Measurements from ENCODE around the gene OPRPN. TPM values are rescaled to one million over a fixed set of nuclear protein-coding genes. Genes with fewer than 3 reads are reported as not detected.

OPRPN gene
- total RNA-seq, 1 donor, result not detected

DNA sequence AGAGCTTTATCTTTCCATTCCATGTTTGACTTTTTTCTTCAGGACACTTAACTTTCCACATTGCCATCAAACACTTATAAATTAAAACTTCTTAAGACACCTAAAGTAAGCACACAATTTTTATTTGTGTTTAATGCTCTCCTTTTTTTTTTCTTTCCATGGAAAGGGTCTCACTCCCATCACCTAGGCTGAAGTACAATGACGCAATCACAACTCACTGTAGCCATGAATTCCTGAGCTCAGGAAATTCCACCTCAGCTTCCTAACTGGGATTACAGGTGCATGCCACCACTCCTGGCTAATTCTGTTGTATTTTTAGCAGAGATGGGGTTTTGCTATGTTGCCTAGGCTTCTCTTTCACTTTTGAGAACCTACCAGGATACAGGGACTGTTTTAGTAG lies 29.9 kb upstream of the OPRPN start:
- H3K4me3 ChIP-seq (ENCODE audit: low read depth, low read length), result no peak overlapping the region
- TF ChIP-seq, protein P1, sequence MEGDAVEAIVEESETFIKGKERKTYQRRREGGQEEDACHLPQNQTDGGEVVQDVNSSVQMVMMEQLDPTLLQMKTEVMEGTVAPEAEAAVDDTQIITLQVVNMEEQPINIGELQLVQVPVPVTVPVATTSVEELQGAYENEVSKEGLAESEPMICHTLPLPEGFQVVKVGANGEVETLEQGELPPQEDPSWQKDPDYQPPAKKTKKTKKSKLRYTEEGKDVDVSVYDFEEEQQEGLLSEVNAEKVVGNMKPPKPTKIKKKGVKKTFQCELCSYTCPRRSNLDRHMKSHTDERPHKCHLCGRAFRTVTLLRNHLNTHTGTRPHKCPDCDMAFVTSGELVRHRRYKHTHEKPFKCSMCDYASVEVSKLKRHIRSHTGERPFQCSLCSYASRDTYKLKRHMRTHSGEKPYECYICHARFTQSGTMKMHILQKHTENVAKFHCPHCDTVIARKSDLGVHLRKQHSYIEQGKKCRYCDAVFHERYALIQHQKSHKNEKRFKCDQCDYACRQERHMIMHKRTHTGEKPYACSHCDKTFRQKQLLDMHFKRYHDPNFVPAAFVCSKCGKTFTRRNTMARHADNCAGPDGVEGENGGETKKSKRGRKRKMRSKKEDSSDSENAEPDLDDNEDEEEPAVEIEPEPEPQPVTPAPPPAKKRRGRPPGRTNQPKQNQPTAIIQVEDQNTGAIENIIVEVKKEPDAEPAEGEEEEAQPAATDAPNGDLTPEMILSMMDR (IDR thresholded peaks at IDR 0.05; ENCODE audit: insufficient read depth, low read length), result no peak
- DNase-seq (ENCODE audit: low read depth), result no peak

DNA sequence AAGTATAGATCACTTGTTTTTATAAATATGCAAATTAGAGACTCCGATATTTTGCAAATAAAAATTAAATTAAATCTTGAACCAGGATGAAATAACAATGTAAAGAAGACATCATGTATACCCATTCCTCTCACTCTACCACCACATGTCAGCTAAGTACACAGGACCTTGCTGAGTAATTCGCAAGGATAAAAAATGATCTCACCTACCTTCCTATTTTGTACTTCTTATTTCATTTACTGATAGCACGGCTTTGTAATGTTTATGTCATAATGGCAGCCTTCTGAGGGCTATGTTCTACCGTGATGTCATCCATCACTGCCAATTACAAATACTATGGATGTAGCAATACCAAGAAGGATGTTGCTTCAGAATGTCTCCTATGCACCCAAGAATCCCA lies 25.8 kb upstream of the OPRPN start:
- H3K4me3 ChIP-seq (ENCODE audit: low read depth, low read length), result no peak overlapping the region
- DNase-seq (ENCODE audit: low read depth), result no peak
- TF ChIP-seq, protein P1 (IDR thresholded peaks at IDR 0.05; ENCODE audit: insufficient read depth, low read length), result no peak

DNA sequence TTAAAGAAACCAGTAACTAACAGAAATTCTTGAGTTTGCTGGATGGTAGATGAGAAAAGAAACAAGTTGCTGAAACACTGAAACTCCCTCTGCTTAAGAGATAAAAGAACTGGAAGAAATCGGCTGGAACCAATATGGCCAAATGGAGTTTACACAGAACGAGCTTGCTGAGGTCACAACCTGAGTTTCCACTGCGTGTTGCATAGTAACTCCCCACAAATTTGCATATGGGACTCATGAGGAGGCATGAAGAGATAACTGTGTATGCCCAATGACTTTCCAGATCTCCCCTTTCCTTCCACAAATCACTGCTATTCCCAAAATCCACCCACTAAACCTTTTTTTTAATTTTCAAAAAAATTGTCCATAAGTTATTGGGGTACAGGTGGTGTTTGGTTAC lies 25.0 kb upstream of the OPRPN start:
- no peak overlapping the region for H3K4me3 ChIP-seq (ENCODE audit: low read depth, low read length)
- no peak for DNase-seq (ENCODE audit: low read depth)
- TF ChIP-seq, protein P1 (IDR thresholded peaks at IDR 0.05; ENCODE audit: insufficient read depth, low read length), result no peak

DNA sequence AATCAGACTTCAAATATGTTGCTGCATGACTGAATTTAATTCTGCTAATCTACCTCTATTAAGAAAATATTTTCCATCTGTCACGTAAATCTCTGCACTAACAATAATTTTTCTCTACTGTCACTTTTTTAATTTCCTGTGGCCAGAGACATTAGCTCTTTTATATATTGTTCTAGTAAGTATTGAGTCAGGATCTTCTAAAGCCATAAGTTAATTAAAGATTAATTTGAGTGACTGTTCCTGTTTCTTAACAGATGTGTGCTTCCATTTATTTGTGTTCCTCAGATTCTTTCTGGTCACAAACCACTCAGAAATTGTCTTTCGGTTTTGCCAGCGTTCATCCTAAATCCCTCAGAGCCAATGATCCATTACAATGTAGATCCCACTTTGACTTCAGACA lies 17.2 kb upstream of the OPRPN start:
- DNase-seq (ENCODE audit: low read depth), result no peak
- H3K4me3 ChIP-seq (ENCODE audit: low read depth, low read length), result no peak overlapping the region
- TF ChIP-seq, protein P1 (IDR thresholded peaks at IDR 0.05; ENCODE audit: insufficient read depth, low read length), result no peak

DNA sequence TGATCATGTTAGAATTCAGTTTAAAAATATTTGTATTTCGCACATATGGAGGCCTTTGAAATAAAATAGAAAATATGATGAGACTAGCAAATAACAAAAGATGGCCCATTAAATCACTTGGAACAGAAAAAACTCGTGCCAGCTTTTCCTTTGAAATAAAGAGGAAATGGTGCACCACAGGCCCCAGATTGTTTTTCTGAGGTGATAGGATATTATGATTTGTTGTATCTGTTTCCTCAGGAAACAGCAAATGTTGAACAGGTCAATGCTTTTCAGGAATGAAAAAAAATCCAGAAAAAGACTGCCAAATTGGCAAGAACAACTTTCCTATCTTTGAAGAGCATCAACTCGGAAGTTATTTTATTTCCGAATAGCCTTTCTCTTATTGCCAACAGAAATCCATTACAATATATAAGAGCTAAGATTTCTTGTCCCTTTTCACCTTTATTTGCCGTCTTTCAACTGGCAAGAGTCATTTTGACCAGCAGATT lies 15.0 kb upstream of the OPRPN start, which contains the start of gene SMR3B:
Gene SMR3B (plus strand): TSS at position 441 of the 491 bp plus-strand sequence. CDS start 1,380 bp downstream, outside the sequence.
- no peak for DNase-seq (ENCODE audit: low read depth)
- TF ChIP-seq, protein P1 (IDR thresholded peaks at IDR 0.05; ENCODE audit: insufficient read depth, low read length), result no peak

DNA sequence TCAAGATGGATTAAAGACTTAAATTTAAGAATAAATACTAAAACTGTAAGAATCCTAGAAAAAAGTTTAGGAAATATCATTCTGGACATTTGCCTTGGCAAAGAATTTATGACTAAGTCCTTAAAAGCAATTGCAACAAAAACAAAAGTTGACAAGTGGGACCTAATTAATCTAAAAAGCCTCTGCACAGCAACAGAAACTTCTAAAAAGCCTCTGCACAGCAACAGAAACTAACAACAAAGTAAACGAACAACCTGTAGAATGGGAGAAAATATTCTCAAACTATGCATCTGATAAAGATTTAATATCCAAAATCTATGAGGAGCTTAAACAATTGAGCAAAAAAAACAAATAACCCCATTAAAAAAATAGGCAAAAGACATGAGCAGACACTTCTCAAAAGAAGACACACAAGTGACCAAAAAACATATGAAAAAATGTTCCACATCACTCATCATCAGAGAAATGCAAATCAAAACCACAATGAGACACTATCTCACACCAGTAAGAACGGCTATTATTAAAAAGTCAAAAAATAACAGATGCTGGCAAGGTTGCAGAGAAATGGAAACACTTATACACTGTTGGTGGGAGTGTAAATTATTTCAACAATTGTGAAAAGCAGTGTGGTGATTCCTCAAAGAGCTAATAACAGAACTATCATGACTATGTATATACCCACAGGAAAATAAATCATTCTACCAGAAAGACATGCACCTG lies 5.5 kb upstream of the OPRPN start:
- DNase-seq (ENCODE audit: low read depth), result no peak
- no peak overlapping the region for H3K4me3 ChIP-seq (ENCODE audit: low read depth, low read length)
- TF ChIP-seq, protein P1 (IDR thresholded peaks at IDR 0.05; ENCODE audit: insufficient read depth, low read length), result no peak

More for the DNA sequence above, 15.0 kb upstream of the OPRPN start, which contains the start of gene SMR3B:
- H3K4me3 ChIP-seq (ENCODE audit: low read depth, low read length), result no peak within 1 kb of the TSS
